Measurements from ENCODE around the gene HK2.
A peak's percentile ranks its signal among the peaks of the same experiment; 100 is the strongest.
"Not testable (repeated sequence)": the region's sequence is repeated elsewhere in the genome, so short reads cannot be mapped to it uniquely, and the experiment has no call there.

HK2 gene

DNA sequence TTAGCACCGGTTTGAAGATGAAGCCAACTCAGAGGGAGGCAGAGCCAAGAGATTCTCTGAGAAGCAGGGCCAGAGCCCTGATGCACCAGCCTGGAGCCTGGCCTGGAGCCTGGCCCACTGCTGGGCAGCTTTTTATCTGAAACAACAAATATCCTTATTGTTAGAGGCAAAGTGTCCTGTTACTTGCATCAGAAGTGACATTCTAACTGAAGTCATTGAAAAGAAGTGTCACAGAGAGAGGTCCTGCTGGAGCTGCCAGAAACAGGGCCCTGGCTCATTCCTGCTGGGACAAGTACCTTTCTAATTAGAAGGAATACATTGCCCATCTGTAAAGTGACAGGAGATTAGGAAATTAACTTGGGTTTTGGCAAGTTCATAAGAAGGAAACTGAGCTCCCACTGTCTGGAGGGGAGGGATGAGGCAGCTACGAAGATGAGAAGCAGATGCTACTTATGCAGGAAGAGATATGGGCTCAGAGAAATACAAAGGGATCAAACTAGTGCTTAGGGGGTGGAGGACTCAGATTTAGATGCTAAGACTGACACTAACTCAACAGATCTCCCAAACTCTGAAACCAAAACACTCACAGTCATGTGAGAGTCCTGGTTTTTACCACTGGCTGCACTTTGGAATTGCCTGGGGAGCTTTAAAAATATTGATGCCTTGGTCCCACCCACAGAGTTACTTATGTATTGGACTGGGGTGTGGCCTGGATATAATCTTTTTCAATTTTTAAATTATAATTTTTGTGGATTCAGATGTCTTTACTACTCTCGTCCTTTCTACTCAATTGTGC is 11.0 kb upstream of the HK2 start:
- no peak for DNase-seq
- no peaks in the 10 kb centered on the region for H3K27me3 Mint-ChIP-seq
- no peak overlapping the region for H3K27ac Mint-ChIP-seq
- no peaks in the 10 kb centered on the region for H3K4me1 Mint-ChIP-seq (ENCODE audit: low read depth)
- no peaks in the 10 kb centered on the region for H3K36me3 Mint-ChIP-seq (ENCODE audit: low read depth)
- no peak overlapping the region for H3K4me3 Mint-ChIP-seq
- H3K9me3 Mint-ChIP-seq, result no peaks in the 10 kb centered on the region

GRCh38 chr2:74824679-74825078 is 9.2 kb upstream of the HK2 start:
- H3K9me3 Mint-ChIP-seq, result no peaks in the 10 kb centered on the region
- H3K27ac Mint-ChIP-seq, result no peak overlapping the region
- H3K27me3 Mint-ChIP-seq, result no peaks in the 10 kb centered on the region
- H3K4me1 Mint-ChIP-seq (ENCODE audit: low read depth), result no peaks in the 10 kb centered on the region
- DNase-seq, result no peak
- no peak overlapping the region for H3K4me3 Mint-ChIP-seq
- no peaks in the 10 kb centered on the region for H3K36me3 Mint-ChIP-seq (ENCODE audit: low read depth)

DNA sequence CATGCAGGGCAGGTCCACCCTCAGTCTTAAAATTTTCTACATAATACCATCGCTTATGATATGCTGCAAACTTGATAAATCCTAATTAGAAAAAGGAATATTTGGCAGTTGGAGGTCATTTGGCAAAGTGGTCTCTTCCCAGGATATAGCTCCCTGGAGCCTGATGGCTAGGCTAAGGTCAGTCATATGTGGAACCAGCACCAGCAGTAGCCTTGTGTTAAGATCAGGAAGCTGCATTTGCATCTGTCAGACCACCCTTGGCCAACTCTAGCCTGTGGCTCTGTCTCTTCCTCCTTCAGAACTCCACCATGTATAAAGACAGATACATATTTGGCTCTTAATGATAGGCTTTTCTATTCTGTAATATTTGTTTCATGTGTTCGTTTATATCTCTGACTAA is 5.4 kb upstream of the HK2 start:
- no peaks in the 10 kb centered on the region for H3K9me3 Mint-ChIP-seq
- DNase-seq, result no peak
- no peaks in the 10 kb centered on the region for H3K36me3 Mint-ChIP-seq (ENCODE audit: low read depth)
- H3K4me1 Mint-ChIP-seq (ENCODE audit: low read depth), result peaks cover 17% of the 10 kb centered on the region
- H3K4me3 Mint-ChIP-seq, result no peak overlapping the region
- no peaks in the 10 kb centered on the region for H3K27me3 Mint-ChIP-seq
- H3K27ac Mint-ChIP-seq, result no peak overlapping the region

GRCh38 chr2:74831693-74832530 is 2.0 kb upstream of the HK2 start:
- Mint-ChIP-seq H3K27me3 (no peaks in the 10 kb centered on the region), H3K4me3 (no peak overlapping the region), H3K9me3 (no peaks in the 10 kb centered on the region), H3K4me1 (ENCODE audit: low read depth) (peaks cover 32% of the 10 kb centered on the region), H3K27ac (no peak overlapping the region), H3K36me3 (ENCODE audit: low read depth) (peaks cover 20% of the 10 kb centered on the region)
- no peak for DNase-seq

- H3K4me1 Mint-ChIP-seq (ENCODE audit: low read depth), result peaks cover 55% of the 10 kb centered on the region
- H3K27ac Mint-ChIP-seq, result peak overlapping the region; percentile 97
- not testable (repeated sequence) for H3K9me3 Mint-ChIP-seq, H3K27me3 Mint-ChIP-seq, DNase-seq
- H3K4me3 Mint-ChIP-seq, result peak overlapping the region; percentile 96
- H3K36me3 Mint-ChIP-seq (ENCODE audit: low read depth), result peaks cover 41% of the 10 kb centered on the region
Observed at GRCh38 chr2:74834234-74834791, 386 bp downstream of the HK2 start.

GRCh38 chr2:74834792-74835755 is 1.1 kb downstream of the HK2 start:
- H3K4me1 Mint-ChIP-seq (ENCODE audit: low read depth), result peaks cover 58% of the 10 kb centered on the region

DNA sequence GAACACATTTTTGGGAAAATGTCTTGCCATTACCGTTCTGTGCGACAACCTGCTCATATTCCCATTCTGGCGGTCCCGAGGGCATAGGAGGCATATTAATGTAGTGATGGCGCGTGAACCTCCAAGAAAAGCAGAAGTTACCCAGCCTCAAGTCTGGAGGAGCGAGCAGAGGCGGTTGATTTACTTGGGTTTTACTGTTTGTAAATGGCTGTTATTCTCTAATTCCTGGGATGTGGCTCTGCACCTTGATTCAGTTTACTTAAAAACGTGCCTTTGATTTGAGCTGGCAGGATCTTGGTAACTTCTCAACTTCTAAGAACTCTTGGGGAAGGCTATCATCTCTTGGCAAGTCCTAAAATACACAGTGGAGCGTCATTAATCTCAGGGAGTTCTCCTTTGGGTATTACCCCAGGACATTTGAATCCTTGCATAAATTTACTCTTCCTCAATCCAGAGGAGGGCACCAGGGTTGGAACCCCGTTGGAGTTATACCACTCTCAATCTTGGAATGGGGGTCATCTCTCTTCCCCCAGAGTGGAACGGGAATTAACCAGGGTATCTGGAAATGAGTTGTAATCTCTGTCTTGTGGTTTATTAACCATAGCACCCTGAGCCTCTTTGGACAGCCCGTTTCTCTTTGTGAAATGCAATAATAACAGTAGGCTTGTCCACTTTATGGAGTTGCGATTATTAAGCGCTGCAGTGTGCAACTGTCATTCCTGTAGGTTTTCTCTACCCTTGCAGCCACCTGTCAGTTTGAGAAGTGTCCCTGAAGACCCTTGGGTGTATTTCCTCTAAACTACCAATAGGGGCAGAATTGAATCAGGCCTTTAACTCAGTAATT is 2.1 kb downstream of the HK2 start:
- H3K9me3 Mint-ChIP-seq, result no peaks in the 10 kb centered on the region
- no peak for DNase-seq
- H3K36me3 Mint-ChIP-seq (ENCODE audit: low read depth), result peaks cover 51% of the 10 kb centered on the region
- H3K27me3 Mint-ChIP-seq, result no peaks in the 10 kb centered on the region
- H3K4me1 Mint-ChIP-seq (ENCODE audit: low read depth), result peaks cover 66% of the 10 kb centered on the region
- peak overlapping the region; percentile 97 for H3K27ac Mint-ChIP-seq
- H3K4me3 Mint-ChIP-seq, result peak overlapping the region; percentile 96

More at GRCh38 chr2:74834792-74835755, 1.1 kb downstream of the HK2 start:
- DNase-seq, result peak; percentile 87
- Mint-ChIP-seq H3K27me3 (no peaks in the 10 kb centered on the region), H3K36me3 (ENCODE audit: low read depth) (peaks cover 43% of the 10 kb centered on the region), H3K27ac (peak overlapping the region; percentile 97), H3K4me3 (peak overlapping the region; percentile 96), H3K9me3 (no peaks in the 10 kb centered on the region)

DNA sequence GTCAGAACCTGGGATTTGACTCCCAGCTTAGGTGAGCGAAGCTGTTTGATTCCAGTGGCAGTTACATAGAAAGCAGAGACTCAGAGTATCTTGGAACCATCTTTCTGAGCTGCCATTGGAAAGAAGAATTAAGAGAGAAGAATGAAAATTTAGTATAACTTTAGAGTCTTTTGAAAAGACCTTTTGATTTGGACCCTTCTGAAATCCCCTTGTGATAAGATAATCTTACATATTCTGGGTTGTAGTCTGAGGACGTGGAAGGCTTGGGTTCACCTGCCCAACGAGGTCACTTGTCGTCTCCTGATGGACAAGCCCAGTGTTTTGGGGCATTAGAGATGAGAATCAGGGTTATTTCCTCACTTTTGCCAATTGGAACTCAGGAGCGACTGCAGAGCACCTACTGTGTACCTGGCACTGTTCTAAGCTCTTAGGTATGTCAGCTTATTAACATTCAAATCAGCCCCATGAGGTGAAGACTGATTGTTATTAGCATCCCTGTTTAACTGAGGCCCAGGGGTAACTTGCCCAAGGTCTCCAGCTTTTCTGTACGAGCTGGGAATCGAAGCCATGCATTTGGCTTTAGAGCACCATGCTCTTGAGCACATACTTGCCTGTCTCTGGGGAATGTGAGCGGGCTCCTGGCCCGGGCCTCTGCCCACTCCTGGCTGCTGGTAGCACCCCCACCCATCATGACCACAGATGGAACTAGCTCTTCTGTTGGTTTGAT is 2.9 kb downstream of the HK2 start:
- Mint-ChIP-seq H3K27me3 (no peaks in the 10 kb centered on the region), H3K36me3 (ENCODE audit: low read depth) (peaks cover 59% of the 10 kb centered on the region), H3K9me3 (no peaks in the 10 kb centered on the region), H3K4me1 (ENCODE audit: low read depth) (peaks cover 69% of the 10 kb centered on the region), H3K27ac (peak overlapping the region; percentile 64), H3K4me3 (peak overlapping the region; percentile 96)
- DNase-seq, result no peak

- H3K27me3 Mint-ChIP-seq, result no peaks in the 10 kb centered on the region
- peaks cover 83% of the 10 kb centered on the region for H3K36me3 Mint-ChIP-seq (ENCODE audit: low read depth)
- H3K9me3 Mint-ChIP-seq, result no peaks in the 10 kb centered on the region
- no peak for DNase-seq
- peaks cover 92% of the 10 kb centered on the region for H3K4me1 Mint-ChIP-seq (ENCODE audit: low read depth)
- H3K27ac Mint-ChIP-seq, result peak overlapping the region; percentile 64
- no peak overlapping the region for H3K4me3 Mint-ChIP-seq
Observed at GRCh38 chr2:74841641-74842040, 7.7 kb downstream of the HK2 start.

GRCh38 chr2:74843433-74843832 is 9.5 kb downstream of the HK2 start:
- H3K4me3 Mint-ChIP-seq, result peak overlapping the region; percentile 60
- peaks cover 75% of the 10 kb centered on the region for H3K36me3 Mint-ChIP-seq (ENCODE audit: low read depth)
- no peaks in the 10 kb centered on the region for H3K27me3 Mint-ChIP-seq
- peaks cover 92% of the 10 kb centered on the region for H3K4me1 Mint-ChIP-seq (ENCODE audit: low read depth)
- no peaks in the 10 kb centered on the region for H3K9me3 Mint-ChIP-seq
- DNase-seq, result no peak
- peak overlapping the region; percentile 91 for H3K27ac Mint-ChIP-seq

DNA sequence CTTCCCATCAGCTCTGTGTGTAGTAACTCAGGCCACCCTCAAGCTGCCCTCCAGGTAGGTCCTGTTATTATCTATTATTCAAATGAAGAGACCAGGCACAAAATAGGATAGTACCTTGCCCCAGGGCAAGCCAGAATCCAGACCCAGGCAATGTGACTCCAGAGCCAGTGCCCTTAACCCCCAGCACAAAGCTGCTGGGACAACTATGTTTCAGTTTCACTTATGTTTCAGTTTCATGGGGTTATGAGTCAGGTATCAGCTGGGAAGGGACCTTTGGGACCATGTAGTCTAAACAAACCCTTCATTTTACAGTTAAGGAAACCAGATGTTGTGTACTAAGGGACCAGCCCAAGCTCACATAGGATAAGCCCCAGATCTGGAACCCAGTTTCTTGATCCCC is 10.0 kb downstream of the HK2 start:
- peaks cover 92% of the 10 kb centered on the region for H3K4me1 Mint-ChIP-seq (ENCODE audit: low read depth)

GRCh38 chr2:74844752-74845151 is 10.8 kb downstream of the HK2 start:
- H3K9me3 Mint-ChIP-seq, result no peaks in the 10 kb centered on the region
- H3K27me3 Mint-ChIP-seq, result no peaks in the 10 kb centered on the region
- H3K36me3 Mint-ChIP-seq (ENCODE audit: low read depth), result peaks cover 70% of the 10 kb centered on the region
- H3K4me3 Mint-ChIP-seq, result no peak overlapping the region
- no peak overlapping the region for H3K27ac Mint-ChIP-seq
- H3K4me1 Mint-ChIP-seq (ENCODE audit: low read depth), result peaks cover 94% of the 10 kb centered on the region
- no peak for DNase-seq

More for the DNA sequence above, 10.0 kb downstream of the HK2 start:
- peaks cover 71% of the 10 kb centered on the region for H3K36me3 Mint-ChIP-seq (ENCODE audit: low read depth)
- peak overlapping the region; percentile 60 for H3K4me3 Mint-ChIP-seq
- no peaks in the 10 kb centered on the region for H3K27me3 Mint-ChIP-seq
- DNase-seq, result no peak
- no peaks in the 10 kb centered on the region for H3K9me3 Mint-ChIP-seq
- peak overlapping the region; percentile 91 for H3K27ac Mint-ChIP-seq
